Breast epithelium (tissue), 4 donors: ENCODE data around the gene SLC16A5. TPM values are rescaled to one million over a fixed set of nuclear protein-coding genes. Genes with fewer than 3 reads are reported as not detected.
"Not testable (repeated sequence)": the region's sequence is repeated elsewhere in the genome, so short reads cannot be mapped to it uniquely, and the experiment has no call there.

Experiments
- DNase-seq, 2 donors: peaks; one replicate each; pipeline ENCODE4 v3.0.0-alpha.2; 2019; ENCODE audit warnings: low spot score in 2 of 2
- H3K27ac ChIP-seq, 2 donors: fragments of 200-600 bp; sonication (generic) in 1 of 2; one replicate each; pipeline ENCODE4 v1.5.1; 2016 to 2019; ENCODE audit warnings: mild to moderate bottlenecking in 1 of 2
- H3K27me3 ChIP-seq, 2 donors: fragments of 200-600 bp; sonication (generic) in 1 of 2; one replicate each; pipeline versions ENCODE4 v1.5.1 to v1.6.0; 2017 to 2019; ENCODE audit warnings: control low read depth in 1 of 2, mild to moderate bottlenecking in 1 of 2
- H3K36me3 ChIP-seq: fragments of 200-600 bp; one replicate; pipeline ENCODE4 v1.5.1; 2019
- H3K4me1 ChIP-seq, 2 donors: fragments of 200-600 bp; sonication (generic); one replicate each; pipeline ENCODE4 v1.5.1; 2016 to 2019; ENCODE audit warnings: control low read depth in 1 of 2
- H3K4me3 ChIP-seq, 3 donors: fragments of 200-600 bp; sonication (generic); 1 replicate in 2 of 3; 2 replicates in 1 of 3; pipeline ENCODE4 v1.5.1; 2016 to 2019; ENCODE audit warnings: mild to moderate bottlenecking in 3 of 3, moderate library complexity in 2 of 3
- H3K9me3 ChIP-seq, 2 donors: fragments of 200-600 bp; sonication (generic) in 1 of 2; one replicate each; pipeline ENCODE4 v1.5.1; 2016 to 2019; ENCODE audit warnings: control low read depth in 1 of 2
- CTCF ChIP-seq, 3 donors: fragments of 450-650 bp; IDR thresholded peaks; one replicate each; pipeline ENCODE4 v1.5.1; 2016 to 2017; ENCODE audit warnings: antibody characterized with exemption in 3 of 3, mild to moderate bottlenecking in 3 of 3, moderate library complexity in 3 of 3
- POLR2A ChIP-seq: fragments of 450-650 bp; IDR thresholded peaks from one replicate; pipeline ENCODE4 v1.6.1; 2016; ENCODE audit warnings: antibody characterized with exemption, mild to moderate bottlenecking, moderate library complexity
- POLR2AphosphoS5 ChIP-seq, 3 donors: sonication (generic); formaldehyde crosslinking; IDR thresholded peaks; one replicate each; pipeline ENCODE4 v1.6.1; 2017; ENCODE audit warnings: antibody characterized with exemption in 3 of 3
- intact Hi-C: fragments of 100-400 bp; cut with DNase I; formaldehyde crosslinking; loops from one replicate; pipeline ENCODE4 v1.15.1; 2023; ENCODE audit warnings: low total_unique reads
- total RNA-seq, 3 donors: library from RNA; depleted of rRNA; stranded (reverse); fragments of >200 nt; gene quantifications; one replicate each; pipeline ENCODE4 v1.1.0, GENCODE V29; 2016

SLC16A5 gene
- total RNA-seq, 3 donors from 2014 or later, result 9.0 to 19.8 (median 18.4) TPM

GRCh38 chr17:75064867-75065561, 22.7 kb upstream of the SLC16A5 start:
- Histone ChIP-seq H3K9me3 (no peaks in the 10 kb centered on the region), H3K4me1 (no peaks in the 10 kb centered on the region), H3K4me3 (no peak overlapping the region), H3K36me3 (peaks cover 3% of the 10 kb centered on the region), H3K27ac (peak overlapping the region in 1 of 2 donors; percentile 55), H3K27me3 (no peaks in the 10 kb centered on the region)
- DNase-seq, result no peak
- intact Hi-C loops, result no loop called here
- TF ChIP-seq CTCF (IDR thresholded peaks at IDR 0.05), result no peak
- TF ChIP-seq POLR2AphosphoS5 (IDR thresholded peaks at IDR 0.05), result no peak

GRCh38 chr17:75065562-75066151, 22.1 kb upstream of the SLC16A5 start:
- H3K9me3 ChIP-seq, result no peaks in the 10 kb centered on the region
- no peaks in the 10 kb centered on the region for H3K4me1 ChIP-seq
- H3K36me3 ChIP-seq, result peaks cover 3% of the 10 kb centered on the region
- TF ChIP-seq POLR2A (no peak), CTCF (IDR thresholded peaks at IDR 0.05) (no peak), POLR2AphosphoS5 (IDR thresholded peaks at IDR 0.05) (no peak)
- no peaks in the 10 kb centered on the region for H3K27me3 ChIP-seq
- H3K27ac ChIP-seq, result peak overlapping the region in 1 of 2 donors; percentile 55
- intact Hi-C loops, result no loop called here
- no peak for DNase-seq
- H3K4me3 ChIP-seq, result no peak overlapping the region

- no peaks in the 10 kb centered on the region for H3K27me3 ChIP-seq
- peaks cover 3% of the 10 kb centered on the region for H3K36me3 ChIP-seq
- intact Hi-C loops, result no loop called here
- no peaks in the 10 kb centered on the region for H3K9me3 ChIP-seq
- no peak for DNase-seq
- H3K4me3 ChIP-seq, result no peak overlapping the region
- no peak overlapping the region for H3K27ac ChIP-seq
- H3K4me1 ChIP-seq, result no peaks in the 10 kb centered on the region
- TF ChIP-seq POLR2AphosphoS5 (IDR thresholded peaks at IDR 0.05) (no peak), POLR2A (no peak), CTCF (IDR thresholded peaks at IDR 0.05) (no peak)
These were observed 19.9 kb upstream of the SLC16A5 start for GRCh38 chr17:75067856-75068255.

GRCh38 chr17:75068750-75069149, 19.0 kb upstream of the SLC16A5 start:
- TF ChIP-seq POLR2A, result no peak
- TF ChIP-seq CTCF (IDR thresholded peaks at IDR 0.05), result no peak
- no peak for TF ChIP-seq POLR2AphosphoS5 (IDR thresholded peaks at IDR 0.05)
- Histone ChIP-seq H3K4me3 (no peak overlapping the region), H3K9me3 (no peaks in the 10 kb centered on the region), H3K27me3 (no peaks in the 10 kb centered on the region), H3K27ac (no peak overlapping the region), H3K4me1 (no peaks in the 10 kb centered on the region), H3K36me3 (peaks cover 3% of the 10 kb centered on the region)
- intact Hi-C loops, result no loop called here
- DNase-seq, result no peak

GRCh38 chr17:75069783-75070182, 18.0 kb upstream of the SLC16A5 start:
- no peak for DNase-seq
- intact Hi-C loops, result no loop called here
- H3K9me3 ChIP-seq, result no peaks in the 10 kb centered on the region

GRCh38 chr17:75071478-75072271, 16.1 kb upstream of the SLC16A5 start:
- not testable (repeated sequence) for H3K36me3 ChIP-seq, H3K9me3 ChIP-seq, H3K4me3 ChIP-seq, H3K4me1 ChIP-seq, H3K27ac ChIP-seq, H3K27me3 ChIP-seq, DNase-seq
- intact Hi-C loops, result loop anchor here (1.0 kb wide), 1 partner anchor 35 kb away; no protein-coding TSS in a partner anchor

More at GRCh38 chr17:75069783-75070182, 18.0 kb upstream of the SLC16A5 start:
- Histone ChIP-seq H3K27ac (no peak overlapping the region), H3K27me3 (no peaks in the 10 kb centered on the region), H3K4me1 (no peaks in the 10 kb centered on the region), H3K36me3 (no peaks in the 10 kb centered on the region), H3K4me3 (no peak overlapping the region)
- TF ChIP-seq POLR2A (no peak), CTCF (IDR thresholded peaks at IDR 0.05) (peak in 2 of 3 donors; percentile 38 to 40), POLR2AphosphoS5 (IDR thresholded peaks at IDR 0.05) (no peak)

- H3K27ac ChIP-seq, H3K4me3 ChIP-seq, DNase-seq, H3K4me1 ChIP-seq, H3K27me3 ChIP-seq, H3K9me3 ChIP-seq, H3K36me3 ChIP-seq: not testable (repeated sequence)
- intact Hi-C loops, result loop anchor here (1.0 kb wide), 1 partner anchor 33 kb away; no protein-coding TSS in a partner anchor
These were observed 14.8 kb upstream of the SLC16A5 start for GRCh38 chr17:75072909-75073308.
